ENCODE measurements around the gene NPIPB2. TPM values are rescaled to one million over a fixed set of nuclear protein-coding genes. Genes with fewer than 3 reads are reported as not detected.

The NPIPB2 gene
- total and polyA plus RNA-seq, 2 of the 8 experiments (the other 6 are each of a cell fraction or from before 2014, with no cell fraction given): 7.5 to 8.3 TPM

- TF ChIP-seq RNF2 (IDR thresholded peaks at IDR 0.05; ENCODE audit: borderline replicate concordance, low read depth, low read length, missing control alignments, poor library complexity, severe bottlenecking): no peak
- TF ChIP-seq CREB1 (IDR thresholded peaks at IDR 0.05): no peak
- TF ChIP-seq SP2 (IDR thresholded peaks at IDR 0.05; ENCODE audit: low read length): no peak
- TF ChIP-seq ZNF274 (IDR thresholded peaks at IDR 0.05; ENCODE audit: borderline replicate concordance, extremely low read depth, low read length): no peak
- no peak for TF ChIP-seq CBX8 (IDR thresholded peaks at IDR 0.05; ENCODE audit: borderline replicate concordance, low read depth, low read length)
- TF ChIP-seq HDAC6 (IDR thresholded peaks at IDR 0.05; ENCODE audit: low read depth, low read length): no peak
Measured at GRCh38 chr16:11956558-11956957, 14.7 kb upstream of the NPIPB2 start (continued).

All from H1 (cell line).